Esophagus squamous epithelium (tissue), 4 donors: ENCODE data around the gene FN3K.

ENCODE experiments used
- CTCF ChIP-seq, 6 experiments: fragments of 450-650 bp in 4 of 6; fragments of 200-600 bp in 2 of 6; sonication (generic) in 2 of 6; IDR thresholded peaks; one replicate each; pipeline ENCODE4 v1.5.1; 2016 to 2019; ENCODE audit warnings: antibody characterized with exemption in 6 of 6, mild to moderate bottlenecking in 4 of 6, moderate library complexity in 4 of 6
- POLR2A ChIP-seq, 4 donors: fragments of 450-650 bp; IDR thresholded peaks; one replicate each; pipeline ENCODE4 v1.6.1; 2017; ENCODE audit warnings: antibody characterized with exemption in 4 of 4, mild to moderate bottlenecking in 4 of 4, moderate library complexity in 3 of 4

- TF ChIP-seq CTCF (IDR thresholded peaks at IDR 0.05) (no peak), POLR2A (IDR thresholded peaks at IDR 0.05) (no peak)
Observed at GRCh38 chr17:82750241-82750908, 15.0 kb downstream of the FN3K start.
